ENCODE measurements around the gene ARHGEF19.

GRCh38 chr1:16262067-16262466, 49.6 kb upstream of the ARHGEF19 start:
- TF ChIP-seq EZH2phosphoT487 (IDR thresholded peaks at IDR 0.05; ENCODE audit: insufficient read depth, low read depth) (no peak), EZH2 (IDR thresholded peaks at IDR 0.05; ENCODE audit: insufficient read depth, poor library complexity, severe bottlenecking) (no peak)

Data from GM23248 (cell line).